Effector CD4-positive, alpha-beta T cell (primary cell): ENCODE results near the gene TAPT1.

Source experiments
- DNase-seq: peaks from one replicate; pipeline ENCODE4 v3.0.0-alpha.2; 2020

Gene TAPT1

DNA sequence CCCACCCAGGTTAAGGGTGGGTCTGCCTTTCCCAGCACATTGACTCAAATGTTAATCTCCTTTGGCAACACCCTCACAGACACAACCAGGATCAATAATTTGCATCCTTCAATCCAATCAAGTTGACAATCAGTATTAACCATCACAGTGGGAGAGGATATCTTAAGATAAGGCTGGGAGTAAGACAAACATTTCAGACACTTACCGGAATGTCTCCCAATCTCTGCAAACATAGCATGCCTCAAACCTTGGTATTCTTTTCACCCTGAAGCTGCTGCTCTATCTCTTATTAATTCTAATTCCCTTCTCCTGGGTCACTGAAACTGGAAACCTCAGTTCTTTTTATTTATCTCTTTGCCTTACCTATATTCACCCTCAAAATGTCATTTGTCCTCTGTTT is 19.0 kb upstream of the TAPT1 start:
- DNase-seq: no peak

DNA sequence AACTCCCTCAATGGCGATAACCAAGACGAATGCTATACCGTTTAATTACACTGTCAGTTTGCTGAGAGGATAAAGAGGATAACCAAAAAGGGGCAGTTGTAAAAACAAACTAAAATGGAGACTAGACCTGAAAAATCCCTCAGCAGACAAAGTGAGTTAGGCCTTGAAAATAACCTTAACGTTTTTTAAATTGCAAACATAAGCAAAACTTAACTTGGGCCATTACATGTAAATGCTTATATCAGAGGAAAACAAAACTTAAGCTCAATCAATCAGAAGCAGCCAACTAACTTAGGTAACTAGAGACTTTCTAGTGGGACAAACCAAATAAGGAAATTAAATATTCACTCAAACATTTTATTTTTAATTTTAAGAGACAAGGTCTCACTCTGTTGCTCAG is 17.0 kb upstream of the TAPT1 start:
- DNase-seq: no peak

DNA sequence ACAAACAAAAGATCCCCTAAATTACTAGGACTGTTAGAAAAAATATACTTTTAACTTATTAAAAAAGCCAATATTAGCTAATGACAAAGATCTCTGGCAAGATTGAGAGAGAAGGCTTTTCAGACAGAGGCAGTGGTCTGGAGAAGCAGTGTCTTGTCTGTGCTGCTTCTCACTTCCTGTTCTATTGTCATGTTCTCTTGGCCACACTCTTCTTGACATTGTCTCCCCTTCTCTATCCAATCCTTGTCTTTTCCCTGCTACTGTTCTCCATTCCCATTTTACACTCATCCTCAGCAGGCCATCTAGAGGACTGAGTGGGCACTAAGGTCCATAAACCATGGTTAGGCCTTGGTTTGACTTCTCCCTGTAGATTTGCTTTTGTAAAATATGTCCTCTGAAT is 14.0 kb upstream of the TAPT1 start:
- no peak for DNase-seq

DNA sequence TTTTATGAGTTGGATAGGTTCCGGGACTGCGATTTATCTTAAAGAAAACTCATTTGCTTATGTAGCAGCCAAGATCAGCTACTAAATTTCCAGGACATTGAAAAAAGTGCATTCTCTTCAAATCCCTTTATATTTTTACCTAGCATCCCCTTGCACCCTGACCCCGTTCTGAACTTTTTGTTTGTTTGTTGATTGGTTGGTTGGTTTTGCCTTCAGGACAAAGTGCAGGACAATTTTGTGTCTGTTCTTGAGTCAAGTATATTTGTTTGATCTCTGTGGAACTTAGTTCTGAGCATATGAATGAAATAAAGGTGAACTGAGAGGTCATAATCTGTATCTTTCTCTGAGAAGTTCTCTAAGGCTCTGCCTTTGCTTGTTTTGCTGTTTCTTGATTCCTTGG is 12.8 kb upstream of the TAPT1 start:
- DNase-seq: no peak

DNA sequence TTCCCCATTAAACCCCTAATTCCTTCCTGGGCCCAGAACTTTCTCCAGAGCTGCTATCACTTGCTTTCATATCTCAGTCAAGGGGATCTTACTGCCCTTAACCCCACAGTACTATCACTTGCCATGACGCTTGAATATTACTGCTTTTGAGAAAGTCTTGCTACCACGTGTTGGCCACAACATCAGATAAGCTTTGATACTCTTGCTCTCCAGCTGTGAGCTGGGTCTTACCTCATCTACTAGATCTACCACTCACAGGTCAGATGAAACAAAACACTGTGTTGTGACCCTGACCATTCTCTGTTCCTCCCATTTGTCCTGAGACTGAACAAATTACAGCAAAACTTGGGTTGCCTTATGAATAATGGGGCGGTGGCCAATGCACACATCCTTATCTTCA is 12.1 kb upstream of the TAPT1 start:
- DNase-seq: no peak

DNA sequence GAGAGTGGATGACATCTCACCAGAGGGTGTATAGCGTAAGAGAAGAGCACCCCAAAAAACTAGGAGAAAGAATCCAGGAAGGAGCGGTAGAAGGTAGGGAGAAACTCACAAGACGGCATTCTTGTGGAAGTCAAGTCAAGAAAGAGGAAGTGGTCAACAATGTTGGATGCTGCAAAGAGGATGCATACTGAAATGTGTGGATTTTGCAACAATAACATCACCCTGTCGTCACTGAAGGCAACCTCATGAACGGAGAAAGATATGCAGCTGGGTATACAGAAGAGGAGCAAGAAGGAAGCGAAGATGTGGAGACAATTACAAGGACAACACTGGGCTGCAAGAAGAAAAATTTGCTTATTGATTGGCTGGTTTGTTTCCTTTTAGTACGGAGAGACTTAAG is 11.4 kb upstream of the TAPT1 start:
- no peak for DNase-seq

DNA sequence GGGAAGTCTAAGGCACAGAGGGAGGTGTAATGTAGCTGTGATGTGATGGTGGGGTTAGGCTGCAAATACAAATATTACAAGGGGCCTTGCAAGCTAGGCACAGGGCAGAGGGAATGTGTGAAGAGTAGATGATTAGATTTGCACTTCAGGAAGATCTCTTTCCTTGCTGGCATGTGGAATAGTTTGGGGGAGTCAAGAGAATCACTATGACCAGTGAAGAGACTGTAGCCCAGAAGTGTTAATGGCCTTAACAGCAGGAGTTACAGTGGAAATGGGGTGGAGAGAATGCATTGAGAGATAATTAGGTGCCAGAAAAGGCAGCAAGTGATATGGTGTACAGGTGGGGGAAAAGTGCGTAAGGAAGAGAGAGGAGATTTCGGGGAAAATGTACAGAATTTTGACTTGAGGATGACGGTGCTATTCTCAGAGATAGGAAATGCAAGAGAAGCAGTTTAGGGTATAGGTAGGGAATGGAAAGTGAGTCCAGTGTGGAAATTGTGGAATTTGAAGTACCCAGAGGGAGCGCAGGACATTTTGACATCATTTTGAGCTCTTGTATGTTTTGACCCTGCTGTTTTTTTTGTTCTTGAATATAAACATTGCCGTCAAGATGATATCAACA is 10.2 kb upstream of the TAPT1 start:
- DNase-seq: no peak

DNA sequence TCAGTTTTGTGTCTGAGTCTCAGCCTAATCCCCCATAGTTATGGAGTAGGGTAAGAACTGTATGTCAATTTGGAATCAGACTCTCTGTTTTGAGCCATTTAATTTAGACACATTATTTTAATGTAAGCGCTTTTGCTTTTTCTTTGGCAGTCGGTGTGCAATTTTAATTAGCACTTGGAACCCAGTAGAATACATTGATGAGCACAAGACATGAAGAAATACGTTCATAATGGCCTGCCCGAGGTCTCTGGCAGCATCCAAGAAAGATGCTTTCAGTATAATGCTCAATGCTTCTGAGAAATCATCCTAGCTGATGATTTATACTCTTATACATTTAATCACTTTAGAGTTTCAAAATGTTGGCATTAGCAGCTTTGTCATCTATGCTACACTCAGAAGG is 8.9 kb upstream of the TAPT1 start:
- no peak for DNase-seq

DNA sequence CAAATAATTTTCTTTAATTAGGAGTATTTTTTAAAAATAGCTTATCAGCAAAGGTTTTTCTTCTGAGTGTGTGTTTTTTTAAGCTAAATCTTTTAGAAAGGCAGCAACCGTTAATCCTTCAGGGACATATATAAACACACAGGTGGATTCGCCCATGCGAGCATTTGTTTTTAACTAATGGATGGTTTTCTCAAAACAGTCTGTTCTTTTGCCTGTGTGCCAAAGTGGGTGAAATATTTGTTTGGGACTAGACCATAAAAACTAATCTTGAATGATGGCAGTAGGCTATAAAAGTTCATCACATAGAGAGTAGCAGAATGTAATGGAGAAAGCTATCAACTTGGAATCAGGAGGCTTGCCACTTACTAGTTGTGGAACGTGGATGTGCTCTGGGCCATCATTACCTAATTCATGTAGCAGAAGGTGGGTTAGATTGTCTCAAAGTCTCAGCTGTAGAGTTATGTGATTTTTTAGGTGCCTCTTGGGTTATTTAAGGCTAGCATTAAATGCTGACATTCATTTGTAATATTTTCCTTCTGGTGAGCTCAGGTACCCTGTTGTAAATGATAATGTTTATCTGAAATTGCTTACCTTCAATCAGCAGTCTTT is 7.4 kb upstream of the TAPT1 start:
- no peak for DNase-seq

DNA sequence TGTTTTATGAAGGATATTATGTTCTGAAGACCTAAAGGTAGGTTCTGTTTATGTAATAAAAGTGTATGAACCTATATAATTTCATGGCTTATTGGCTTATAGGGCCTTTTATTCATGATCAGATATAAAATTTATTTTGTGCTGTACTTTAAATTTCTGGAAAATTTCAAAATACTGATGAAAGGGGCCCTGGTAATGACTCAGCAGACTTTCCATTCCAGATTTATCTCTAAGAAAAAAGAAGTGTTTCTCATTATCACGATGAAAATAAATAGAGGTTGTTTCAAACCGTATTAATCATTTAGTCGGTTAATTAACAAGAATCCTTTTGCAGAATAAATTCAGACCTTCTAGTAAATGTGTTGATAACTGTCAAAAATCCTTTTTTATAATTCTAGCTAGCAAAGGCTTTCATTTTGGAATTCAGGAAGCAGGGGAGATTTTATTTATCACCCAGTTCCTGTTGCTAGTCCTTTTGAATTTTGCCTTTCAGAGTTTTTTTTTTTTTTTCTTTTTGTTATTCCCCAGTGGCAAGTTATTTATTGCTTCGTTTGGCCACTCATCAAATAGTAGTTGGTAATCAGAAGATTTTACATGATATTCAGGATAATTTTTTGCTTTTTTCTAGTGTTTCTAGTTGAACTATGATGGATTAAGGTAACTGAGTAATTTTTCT is 5.4 kb upstream of the TAPT1 start:
- DNase-seq: no peak

DNA sequence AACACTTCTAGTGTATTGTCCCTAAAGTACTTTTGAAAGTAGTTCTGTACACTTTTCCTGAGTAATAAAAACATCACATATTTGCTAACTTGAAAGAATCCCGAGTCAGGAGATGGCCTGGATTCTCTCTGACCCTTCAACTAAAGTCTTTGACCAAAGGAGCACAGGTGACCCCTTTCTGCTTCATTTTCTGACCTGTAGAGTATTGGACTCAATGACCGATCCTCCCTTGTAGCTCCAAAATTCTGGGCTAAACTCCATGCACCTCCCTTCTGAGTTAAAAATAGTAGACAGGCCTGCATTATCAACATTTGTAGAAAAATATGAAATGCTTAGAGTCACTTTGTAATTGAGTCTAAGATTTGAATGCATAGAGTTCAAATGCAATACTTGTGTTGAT is 4.0 kb upstream of the TAPT1 start:
- no peak for DNase-seq

DNA sequence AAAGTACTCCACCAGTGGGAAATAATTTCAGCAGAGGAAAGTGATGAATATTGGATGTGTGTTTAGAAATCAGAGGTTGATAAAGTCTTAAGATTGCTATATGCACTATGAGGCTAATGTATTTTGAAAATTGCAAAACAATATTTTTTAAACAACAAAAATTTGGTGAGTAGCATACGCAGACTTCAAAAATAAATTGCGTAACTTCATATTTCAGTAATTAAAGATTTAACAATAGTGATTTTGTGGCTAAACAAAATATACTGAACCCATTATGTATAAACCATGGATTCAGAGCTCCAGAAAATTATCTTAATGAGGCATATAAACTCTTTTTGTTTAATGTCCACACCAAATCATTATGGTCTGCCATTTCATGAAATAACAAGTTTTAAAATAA is 3.3 kb upstream of the TAPT1 start:
- no peak for DNase-seq

DNA sequence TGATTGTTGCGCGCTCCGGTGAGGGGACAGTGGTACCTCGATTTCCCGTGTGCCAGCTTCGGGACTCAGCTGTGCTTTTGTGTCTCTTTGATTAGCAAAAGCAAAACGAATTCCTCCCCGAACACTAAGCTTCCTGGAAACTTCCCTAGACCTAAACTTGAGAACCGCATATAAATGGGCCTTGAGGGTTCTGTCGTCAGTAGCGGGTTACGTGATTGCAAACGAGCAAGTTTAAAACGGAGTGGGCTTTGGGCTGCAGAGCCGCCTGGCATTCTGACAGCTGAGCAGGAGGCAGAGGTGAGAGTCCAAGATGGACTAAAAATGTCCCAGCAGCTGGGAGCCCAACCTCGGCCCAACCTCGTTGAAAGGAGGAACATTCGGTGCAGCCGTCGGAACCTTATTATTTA is 1.2 kb upstream of the TAPT1 start:
- peak; percentile 7 for DNase-seq

DNA sequence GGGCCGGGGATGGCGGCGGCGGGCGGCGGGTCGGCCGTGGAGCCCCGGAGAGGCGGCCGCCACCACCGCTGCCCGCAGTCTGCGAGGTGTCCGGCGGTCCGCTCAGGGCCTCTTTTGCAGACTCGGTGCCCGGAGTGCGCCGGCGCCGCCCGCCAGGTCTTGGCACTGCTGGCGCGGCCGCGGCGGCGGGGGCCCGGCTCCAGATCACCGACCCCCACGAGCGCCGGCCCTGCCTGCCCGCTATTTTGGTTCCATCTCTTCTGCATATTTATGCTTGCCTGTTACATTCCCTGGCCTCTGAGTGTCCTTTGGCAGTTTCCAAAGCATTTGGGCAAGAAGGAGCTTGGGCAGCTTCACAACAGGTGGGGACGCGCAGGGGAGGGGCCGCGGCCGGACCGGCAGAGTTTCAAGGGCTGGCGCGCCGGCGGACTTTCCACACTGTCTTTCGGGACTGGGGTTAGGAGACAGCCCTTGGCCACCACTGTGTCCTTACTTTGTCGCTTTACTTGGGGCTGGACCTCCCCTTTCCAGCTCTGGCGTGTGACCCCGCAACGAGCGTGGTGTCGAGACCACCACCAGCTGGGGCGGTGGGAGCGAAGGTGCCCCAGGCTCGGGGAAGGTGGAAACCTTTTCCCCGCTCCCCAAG is 668 bp upstream of the TAPT1 start:
- DNase-seq: peak; percentile 8

DNA sequence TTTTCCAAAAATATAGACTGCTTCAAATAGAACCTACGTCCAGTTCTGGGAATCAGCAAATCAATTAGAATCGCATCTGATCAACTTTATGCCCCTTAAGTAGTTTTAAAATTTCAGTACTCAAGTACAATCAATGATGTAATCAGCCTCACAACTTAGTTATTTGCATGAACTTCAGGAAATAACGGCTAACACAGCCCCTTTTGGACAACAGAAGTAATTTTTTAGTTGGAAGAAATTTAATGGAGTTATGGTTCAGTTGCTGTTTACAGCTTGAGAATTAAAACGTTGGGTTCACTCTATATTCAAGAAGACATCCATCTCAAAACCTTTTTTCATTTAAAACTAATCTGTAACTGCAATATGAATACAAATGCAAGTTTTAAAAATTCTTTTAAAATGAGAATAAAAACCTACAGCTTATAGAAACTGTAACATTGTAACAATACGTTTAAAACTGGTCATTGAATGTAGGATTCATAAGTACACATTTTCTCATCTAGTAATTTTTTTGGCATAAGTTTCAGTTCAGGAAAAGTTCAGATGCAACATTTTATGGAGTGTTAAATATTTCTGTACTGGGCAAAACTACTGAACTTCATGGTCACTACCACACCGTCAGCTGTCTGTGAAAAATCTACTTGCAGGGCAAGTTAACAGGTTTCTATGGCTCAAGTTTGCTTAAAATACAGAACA is 956 bp downstream of the TAPT1 start:
- no peak for DNase-seq

DNA sequence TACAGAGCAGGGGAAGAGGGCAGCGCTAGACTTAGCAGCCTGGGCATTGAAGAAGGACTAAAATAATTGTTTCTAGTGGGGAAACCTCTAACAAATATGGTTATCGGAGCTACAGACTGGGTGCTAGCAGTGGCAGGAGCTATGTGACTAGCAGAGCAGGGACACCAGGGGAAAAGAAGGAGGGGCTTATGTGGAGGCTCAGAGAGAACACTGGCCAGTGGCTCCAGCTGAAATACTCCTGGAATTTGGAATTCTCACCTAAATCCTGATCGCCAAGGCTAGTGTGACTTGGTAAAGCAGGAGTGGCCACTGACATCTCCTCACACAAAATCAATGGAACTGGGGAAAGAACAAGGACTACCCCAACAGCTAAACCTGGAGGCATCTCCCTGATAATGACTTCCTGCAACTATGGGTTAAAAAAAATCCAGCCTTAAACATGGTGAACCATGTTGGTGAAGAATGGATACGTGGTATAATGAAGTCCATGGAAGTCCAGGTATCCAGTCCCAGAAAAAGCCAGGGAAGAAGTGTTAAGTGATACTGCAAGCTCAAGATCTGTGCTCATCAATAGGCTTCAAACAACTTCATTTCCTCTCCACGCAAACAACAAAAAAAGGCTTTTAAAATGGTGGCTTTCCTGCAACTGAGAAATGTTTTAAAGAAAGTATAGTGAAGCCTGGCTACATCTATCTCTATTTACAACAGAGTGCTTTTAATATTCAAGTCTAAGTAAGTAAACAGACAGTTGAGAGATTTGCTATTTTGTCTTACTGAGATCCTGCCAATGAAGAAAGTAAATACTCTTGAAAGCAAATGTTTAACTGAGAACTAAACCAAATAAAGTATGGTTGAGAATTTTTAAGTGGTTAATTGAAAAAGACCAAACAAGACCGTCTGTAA is 1.8 kb downstream of the TAPT1 start:
- no peak for DNase-seq

DNA sequence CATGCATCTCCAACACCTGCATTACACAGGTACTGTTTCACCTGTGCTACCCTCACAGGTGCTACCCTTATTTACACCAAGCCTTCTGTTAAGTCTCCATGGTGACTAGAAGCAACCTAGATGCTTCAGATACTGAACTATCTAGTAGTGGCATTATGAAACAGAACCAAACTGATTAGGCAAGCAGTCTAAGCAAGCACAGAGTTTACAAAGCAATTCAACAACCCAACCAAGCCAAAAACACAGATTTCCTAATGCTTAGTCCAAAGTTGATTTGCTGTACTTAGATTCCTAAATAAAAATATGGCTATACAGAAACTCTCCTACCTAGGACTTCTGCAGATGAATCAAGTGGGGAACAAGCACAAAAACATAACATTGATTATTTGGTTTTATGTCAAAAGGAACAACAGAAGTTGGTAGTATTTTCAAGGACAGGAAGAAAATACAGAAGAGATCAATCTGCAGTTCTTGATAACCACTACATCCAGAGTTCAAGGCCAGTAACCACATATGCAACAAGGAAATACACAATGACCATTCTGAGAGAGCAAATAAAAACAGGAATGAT is 3.2 kb downstream of the TAPT1 start:
- no peak for DNase-seq

DNA sequence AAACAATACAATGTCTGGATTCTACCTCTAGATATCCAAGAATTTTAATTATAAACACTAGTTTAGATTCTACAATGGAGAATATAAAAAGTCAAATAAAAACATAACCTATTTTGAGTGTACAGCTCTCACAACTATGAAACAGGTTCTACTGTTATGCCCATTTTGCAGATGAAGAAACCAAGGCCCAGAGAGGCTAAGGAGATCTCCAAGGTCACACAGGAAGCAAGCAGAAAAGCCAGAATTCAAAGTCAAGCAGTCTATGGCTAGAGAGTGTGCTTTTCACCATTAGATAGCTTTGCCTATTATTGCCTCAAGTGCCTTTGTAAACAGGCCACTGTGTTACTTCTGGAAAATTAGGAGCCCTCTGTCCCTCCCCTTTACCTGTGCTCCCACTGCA is 7.3 kb downstream of the TAPT1 start:
- DNase-seq: no peak

DNA sequence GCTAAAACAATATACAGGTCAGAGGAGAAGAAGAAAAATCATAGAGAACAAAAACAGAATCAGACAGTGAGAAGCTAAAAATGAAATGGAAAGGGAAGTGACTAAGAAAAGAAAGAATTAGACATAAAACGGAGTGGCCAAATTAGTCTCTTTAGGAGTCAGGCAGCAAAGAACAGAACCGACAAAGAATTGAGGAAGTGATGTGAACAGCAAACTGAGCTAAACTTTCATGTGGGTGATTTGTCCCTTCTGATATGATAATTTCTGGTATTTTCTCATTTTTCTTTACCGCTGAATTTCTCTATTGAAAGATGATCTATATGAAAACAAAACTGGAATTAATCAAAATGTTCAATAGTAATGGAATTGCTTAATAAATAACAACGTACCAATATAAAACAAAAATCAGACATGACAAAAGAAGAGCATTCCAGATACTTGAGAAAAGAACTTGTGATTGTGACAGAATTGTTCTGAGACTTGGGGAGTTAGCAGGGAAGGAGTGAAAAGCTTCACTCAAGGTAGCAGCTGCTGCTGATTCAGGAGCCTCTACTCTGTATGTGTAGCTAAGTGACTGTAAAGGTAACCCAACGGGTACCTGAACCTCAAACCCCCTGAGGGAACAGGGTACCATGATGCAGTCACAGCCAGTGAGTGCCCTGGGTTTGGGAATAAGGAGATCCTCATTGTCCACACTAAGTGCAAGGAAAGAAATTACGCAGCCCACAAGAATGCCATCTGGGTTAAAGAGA is 8.8 kb downstream of the TAPT1 start:
- no peak for DNase-seq

DNA sequence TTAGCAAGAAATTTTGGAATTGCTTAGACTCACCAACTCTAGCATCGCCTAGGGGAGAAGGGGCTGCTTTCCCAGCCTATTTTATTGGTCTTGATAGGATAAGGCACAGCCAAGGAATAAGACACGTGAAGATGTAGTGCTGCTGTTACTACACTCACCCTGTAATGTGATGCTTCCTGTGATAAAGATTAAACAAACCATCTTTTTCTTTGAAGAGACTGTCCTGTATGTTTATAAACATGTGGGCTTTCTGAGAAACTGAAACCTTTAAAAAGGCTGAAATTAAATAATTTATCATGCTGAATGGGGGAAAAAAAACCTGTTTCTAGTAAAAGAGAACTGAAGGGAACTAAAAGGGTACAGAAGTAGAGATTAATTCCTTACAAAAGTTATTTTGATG is 13.2 kb downstream of the TAPT1 start:
- DNase-seq: no peak

DNA sequence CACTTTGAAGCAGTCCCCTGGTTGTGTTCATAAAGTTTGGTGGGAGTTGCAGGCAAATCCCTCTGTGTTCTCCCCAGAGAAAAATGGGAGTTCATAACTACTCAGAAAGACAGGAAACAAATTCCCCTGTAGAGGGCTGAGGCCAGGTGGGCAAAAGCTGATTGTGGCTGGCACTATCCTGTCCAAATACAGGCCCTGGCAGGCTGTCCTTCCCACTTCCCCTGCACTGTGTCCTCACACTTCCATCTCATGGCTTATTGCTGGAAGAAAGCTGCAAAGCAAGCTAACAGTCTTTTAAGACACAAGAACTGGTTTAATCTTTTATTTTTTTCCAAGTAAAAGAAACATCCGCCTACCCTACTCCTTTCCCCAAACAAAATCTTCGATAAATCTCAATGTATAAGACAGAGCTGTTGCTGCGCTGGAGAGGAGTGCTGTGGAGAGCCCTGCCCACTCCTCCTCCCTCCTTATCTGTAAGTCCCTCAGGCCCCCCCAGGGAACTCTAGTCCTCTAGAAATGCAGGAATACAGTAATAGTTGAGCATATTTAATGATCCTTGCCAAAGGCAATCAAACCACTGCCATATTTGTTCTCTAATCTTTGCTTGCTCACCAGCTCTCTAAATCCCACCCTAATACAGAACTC is 14.0 kb downstream of the TAPT1 start:
- DNase-seq: no peak
